HepG2 (cell line): ENCODE measurements around the gene NPBWR2. TPM values are rescaled to one million over a fixed set of nuclear protein-coding genes. Genes with fewer than 3 reads are reported as not detected.

Source experiments
- ATAC-seq: fragments of 200-7000 bp; cut with Tn5 transposase; 3 replicates; pipeline ENCODE4 v1.9.1; 2020; ENCODE audit warnings: mild to moderate bottlenecking, moderate library complexity
- BruUV-seq: library from RNA; stranded (reverse); fragments of 400-500 nt; replicated peaks from 2 replicates; lab custom pipeline; 2021; lab: Mats Ljungman, UMichigan
- CTCF ChIA-PET: fragments of 300-600 bp; formaldehyde crosslinking; extraction: SDS; loops from one replicate; lab custom pipeline; 2021; ENCODE audit warnings: low total read pairs, inconsistent platforms, low intra/inter-chr PET ratio; lab: Yijun Ruan, JAX
- POLR2A ChIA-PET: fragments of 350-600 bp; sonication (Branson Sonifier 250); formaldehyde crosslinking; loops from one replicate; lab custom pipeline; 2020; ENCODE audit warnings: antibody characterized with exemption, inconsistent platforms; lab: Yijun Ruan, JAX
- DNase-seq: peaks from one replicate; pipeline ENCODE4 v3.0.0-alpha.2; 2015; ENCODE audit warnings: low spot score
- FAIRE-seq: peaks from 3 replicates; lab custom pipeline; 2011; peaks lifted over from hg19 to GRCh38; lab: Jason Lieb, UNC
- H2AFZ ChIP-seq: one replicate; pipeline ENCODE4 v1.6.1; 2011; ENCODE audit warnings: low read length, inconsistent platforms
- H3K27ac ChIP-seq: fragments of 300-600 bp; 3 replicates; pipeline ENCODE4 v1.8.0; 2011; ENCODE audit warnings: mixed run types, mild to moderate bottlenecking, mixed read lengths, low read length, inconsistent platforms; ENCODE audit not compliant: insufficient read depth; ENCODE audit errors: extremely low read length
- H3K27me3 ChIP-seq, 2 experiments: fragments of 200-600 bp in 1 of 2; 2 replicates in 1 of 2; 3 replicates in 1 of 2; pipeline versions ENCODE4 v1.6.0 to v1.8.0; 2011; ENCODE audit warnings: low read length in 2 of 2, mild to moderate bottlenecking in 2 of 2, moderate library complexity in 2 of 2, inconsistent platforms in 1 of 2; ENCODE audit not compliant: insufficient read depth in 2 of 2, control insufficient read depth in 1 of 2
- H3K36me3 ChIP-seq, 2 experiments: fragments of 200-600 bp in 1 of 2; replicated peaks in 1 of 2; 2 replicates in 1 of 2; 3 replicates in 1 of 2; pipeline versions ENCODE4 v1.5.1 to v1.8.0; 2011; ENCODE audit warnings: low read length in 2 of 2, inconsistent platforms in 1 of 2; ENCODE audit not compliant: insufficient read depth in 2 of 2, control insufficient read depth in 1 of 2
- H3K4me1 ChIP-seq: 2 replicates; pipeline ENCODE4 v1.5.1; 2012; ENCODE audit warnings: low read length, inconsistent platforms; ENCODE audit not compliant: insufficient read depth
- H3K4me2 ChIP-seq: 2 replicates; pipeline ENCODE4 v1.6.0; 2011; ENCODE audit warnings: low read depth, low read length, inconsistent platforms
- H3K4me3 ChIP-seq, 3 experiments: fragments of 200-600 bp in 1 of 3; sonication (generic), shearing (Covaris generic) in 1 of 3; replicated peaks in 1 of 3; 2 replicates each; pipeline ENCODE4 v1.5.1; 2011 to 2016; ENCODE audit warnings: low read length in 3 of 3, inconsistent platforms in 2 of 3, low read depth in 2 of 3, mild to moderate bottlenecking in 2 of 3, control low read depth in 1 of 3, mixed read lengths in 1 of 3; ENCODE audit not compliant: insufficient read depth in 1 of 3
- H3K79me2 ChIP-seq: one replicate; pipeline ENCODE4 v1.6.1; 2011; ENCODE audit warnings: low read length, inconsistent platforms; ENCODE audit not compliant: insufficient read depth
- H3K9ac ChIP-seq: 2 replicates; pipeline ENCODE4 v1.6.0; 2011; ENCODE audit warnings: mild to moderate bottlenecking, low read depth, low read length, inconsistent platforms; ENCODE audit not compliant: insufficient read depth
- H3K9me3 ChIP-seq: 2 replicates; pipeline ENCODE4 v1.5.1; 2012; ENCODE audit warnings: mild to moderate bottlenecking, low read length
- H4K20me1 ChIP-seq: 2 replicates; pipeline ENCODE4 v1.6.0; 2011; ENCODE audit warnings: inconsistent platforms, mild to moderate bottlenecking, low read length, moderate library complexity; ENCODE audit not compliant: insufficient read depth
- ATF7 ChIP-seq, 2 experiments: fragments of 450-650 bp in 1 of 2; sonication (generic) in 1 of 2; formaldehyde crosslinking in 1 of 2; IDR thresholded peaks; 2 replicates each; pipeline versions ENCODE4 v1.4.0 to v1.6.1; 2016 to 2020; ENCODE audit warnings: antibody characterized with exemption in 1 of 2, mild to moderate bottlenecking in 1 of 2, missing genetic modification reagents in 1 of 2
- GTF3A ChIP-seq: sonication (generic); formaldehyde crosslinking; conservative IDR thresholded peaks from 2 replicates; pipeline ENCODE4 v1.4.0; 2020; ENCODE audit warnings: mild to moderate bottlenecking, missing genetic modification reagents
- KLF11 ChIP-seq: IDR thresholded peaks from 2 replicates; pipeline ENCODE4 v1.6.1; 2016; ENCODE audit warnings: missing compliant biosample characterization
- NR3C1 ChIP-seq: sonication (generic); formaldehyde crosslinking; IDR thresholded peaks from 2 replicates; pipeline ENCODE4 v1.4.0; 2020; ENCODE audit warnings: missing genetic modification reagents
- PHF5A ChIP-seq: IDR thresholded peaks from one replicate; pipeline ENCODE4 v1.6.1; 2018; ENCODE audit warnings: low read depth, missing genetic modification reagents; ENCODE audit not compliant: unreplicated experiment
- PITX1 ChIP-seq: sonication (generic); formaldehyde crosslinking; IDR thresholded peaks from 2 replicates; pipeline ENCODE4 v1.5.1; 2020; ENCODE audit warnings: mild to moderate bottlenecking, missing genetic modification reagents
- SATB2 ChIP-seq: sonication (generic); formaldehyde crosslinking; IDR thresholded peaks from 2 replicates; pipeline ENCODE4 v1.5.0; 2020; ENCODE audit warnings: missing genetic modification reagents
- SETDB1 ChIP-seq: sonication (generic); formaldehyde crosslinking; IDR thresholded peaks from 2 replicates; pipeline ENCODE4 v1.5.1; 2020; ENCODE audit warnings: missing genetic modification reagents, mild to moderate bottlenecking, borderline replicate concordance
- ZGPAT ChIP-seq: IDR thresholded peaks from 2 replicates; pipeline ENCODE4 v1.6.1; 2016; ENCODE audit warnings: mild to moderate bottlenecking
- ZNF446 ChIP-seq: sonication (generic); formaldehyde crosslinking; IDR thresholded peaks from 2 replicates; pipeline ENCODE4 v1.5.0; 2020; ENCODE audit warnings: mild to moderate bottlenecking, missing genetic modification reagents
- ZNF547 ChIP-seq: sonication (generic); formaldehyde crosslinking; IDR thresholded peaks from 2 replicates; pipeline ENCODE4 v1.5.1; 2020; ENCODE audit warnings: mild to moderate bottlenecking, missing genetic modification reagents
- ZNF589 ChIP-seq: sonication (generic); formaldehyde crosslinking; conservative IDR thresholded peaks from 2 replicates; pipeline ENCODE4 v1.8.0; 2022; ENCODE audit warnings: mild to moderate bottlenecking, moderate library complexity, missing genetic modification reagents
- ZNF670 ChIP-seq: sonication (generic); formaldehyde crosslinking; IDR thresholded peaks from 2 replicates; pipeline ENCODE4 v1.8.0; 2022; ENCODE audit warnings: mild to moderate bottlenecking, missing genetic modification reagents, borderline replicate concordance
- WGBS: methylation state at CpG from one replicate; pipeline ENCODE4 v1.1.6; 2017; ENCODE audit warnings: low lambda C conversion rate; 5-methylcytosine and 5-hydroxymethylcytosine counted together
- in situ Hi-C: cut with HindIII; loops from 2 replicates; pipeline ENCODE4 v1.10.0; 2017; ENCODE audit warnings: low pct_unique_long_range_greater_than_20kb; ENCODE audit not compliant: extremely low pct_ligation_motif_present
- intact Hi-C: fragments of 100-400 bp; cut with micrococcal nuclease; formaldehyde crosslinking; loops from one replicate; pipeline ENCODE4 v1.10.0; 2022; ENCODE audit not compliant: unreplicated experiment
- polyA plus RNA-seq, 8 experiments: library from polyadenylated mRNA; depleted of rRNA in 3 of 8; stranded (reverse) in 7 of 8; unstranded in 1 of 8; fragments of >200 nt; fragmentation: Illumina TruSeq in 4 of 8; extraction: Trizol in 4 of 8; gene quantifications; 2 replicates each; pipeline versions ENCODE4 v1.2.1 to v1.2.3, GENCODE V29; 2011 to 2016; ENCODE audit warnings: low read depth in 4 of 8, missing spikeins in 1 of 8, mixed read lengths in 1 of 8; ENCODE audit not compliant: insufficient read depth in 1 of 8
- total RNA-seq, 5 experiments: library from RNA; depleted of rRNA; stranded (reverse); fragments of >200 nt; fragmentation: Illumina TruSeq; extraction: Trizol; gene quantifications; 2 replicates each; pipeline ENCODE4 v1.2.3, GENCODE V29; 2016; ENCODE audit warnings: low read depth in 1 of 5
- TF ChIP-seq, protein P1 (sequence below): sonication (generic); formaldehyde crosslinking; IDR thresholded peaks from 2 replicates; pipeline ENCODE4 v1.4.0; 2020; ENCODE audit warnings: missing genetic modification reagents
- TF ChIP-seq, protein P2 (sequence below): sonication (generic); formaldehyde crosslinking; IDR thresholded peaks from 2 replicates; pipeline ENCODE4 v1.5.1; 2020; ENCODE audit warnings: mild to moderate bottlenecking, missing genetic modification reagents, moderate library complexity
- TF ChIP-seq, protein P3 (sequence below): conservative IDR thresholded peaks from 2 replicates; pipeline ENCODE4 v1.6.1; 2018; ENCODE audit warnings: missing genetic modification reagents

The NPBWR2 gene
- total and polyA plus RNA-seq, 2 of the 13 experiments (the other 11 are each of a cell fraction or from before 2014, with no cell fraction given), result not detected

DNA sequence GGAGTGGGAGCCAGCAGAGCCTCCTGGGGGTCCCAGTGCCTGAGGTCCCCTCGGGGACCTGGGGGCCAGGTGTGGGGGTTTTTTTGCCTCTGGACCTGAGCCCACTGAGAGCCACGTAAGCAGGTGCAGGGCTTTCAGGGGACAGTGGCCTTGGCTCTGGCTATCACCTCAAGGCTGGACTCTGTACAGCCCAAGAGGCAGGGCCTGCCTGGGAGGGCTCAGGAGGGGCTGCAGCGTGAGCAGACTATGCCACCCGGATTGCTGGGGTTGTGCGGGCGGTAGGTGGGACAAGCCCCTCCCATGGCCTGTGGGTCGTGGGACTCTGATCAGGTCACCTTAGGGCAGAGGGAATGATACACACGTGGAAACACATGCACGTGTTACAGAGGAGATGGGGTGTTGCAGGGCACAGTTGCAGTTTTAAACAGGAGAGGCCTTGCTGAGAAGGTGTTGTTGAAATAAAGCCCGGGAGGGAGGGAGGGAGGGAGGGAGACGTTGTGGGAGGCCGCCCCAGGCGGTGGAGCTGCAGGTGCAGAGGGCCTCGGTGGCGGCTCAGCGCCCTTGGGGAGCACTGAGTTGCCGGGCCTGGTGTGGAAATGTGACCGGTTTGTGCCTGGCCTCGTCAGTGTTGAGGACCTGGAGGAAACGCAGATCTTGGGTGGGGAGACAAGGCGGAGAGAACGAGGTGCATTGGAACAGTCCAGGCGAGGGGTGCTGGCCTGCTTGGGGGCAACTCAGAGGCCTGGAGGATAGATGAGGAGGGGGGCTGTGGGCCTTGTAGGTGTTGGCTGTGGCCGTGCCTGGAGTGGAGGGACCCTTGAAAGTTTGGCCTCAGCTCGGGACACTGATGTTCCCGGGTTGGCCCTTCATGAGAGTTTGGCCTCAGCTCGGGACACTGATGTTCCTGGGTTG is 42.0 kb downstream of the NPBWR2 start:
- H3K27ac ChIP-seq, result peak overlapping the region; percentile 78
- H2AFZ ChIP-seq, result no peak overlapping the region
- peak overlapping the region; percentile 45 for H3K9ac ChIP-seq
- H3K4me1 ChIP-seq, result peaks cover 56% of the 10 kb centered on the region
- H3K36me3 ChIP-seq, result no peaks in the 10 kb centered on the region
- H3K9me3 ChIP-seq, result no peaks in the 10 kb centered on the region
- WGBS, result 5% methylated on average over 25 of the region's 27 CpGs
- ChIA-PET POLR2A (interaction anchor here (1.2 to 3.7 kb wide), 11 partner anchors 10 to 407 kb away, joined by 4 to 34 read pairs (median 5); partner anchors contain the start of genes C20orf204, OPRL1, PRPF6 and RGS19), CTCF (no interaction called here)
- intact Hi-C loops, result loop anchor here (2.0 kb wide), 1 partner anchor 15 kb away; the partner anchor contains the start of gene OPRL1
- peaks cover 3 to 11% of the 10 kb centered on the region in 2 experiments; a peak in 2 of 5 replicates for H3K27me3 ChIP-seq
- H3K79me2 ChIP-seq, result no peaks in the 10 kb centered on the region
- H4K20me1 ChIP-seq, result peaks cover 4% of the 10 kb centered on the region; the same call in 1 of the 2 replicates
- H3K4me3 ChIP-seq, result peak overlapping the region; percentile 8 to 98 (median 82); a peak in 5 of 6 replicates
- FAIRE-seq (peak; percentile 73), ATAC-seq (peak; percentile 20), DNase-seq (no peak)
- in situ Hi-C loops, result no loop called here
- peak overlapping the region; percentile 95 for H3K4me2 ChIP-seq
- BruUV-seq, result no TSS peak
- TF ChIP-seq PITX1, result peak; percentile 37; the same call in 1 of the 2 replicates
- TF ChIP-seq GTF3A (CRISPR knock-in tag), result no peak
- no peak for TF ChIP-seq ATF7 (IDR thresholded peaks at IDR 0.05)
- TF ChIP-seq ATF7 (CRISPR knock-in tag; IDR thresholded peaks at IDR 0.05), result 0 out of 2 replicates have a peak, but pooled peaks have one; percentile 19
- no peak for TF ChIP-seq SETDB1 (CRISPR knock-in tag)
- peak; percentile 60; the same call in 1 of the 2 replicates for TF ChIP-seq ZNF446 (CRISPR knock-in tag)
- no peak for TF ChIP-seq SATB2
- TF ChIP-seq ZNF670, result no peak
- 0 out of 2 replicates have a peak, but pooled peaks have one; percentile 56 for TF ChIP-seq ZNF589 (CRISPR knock-in tag)
- peak; percentile 43; the same call in 1 of the 2 replicates for TF ChIP-seq ZGPAT (CRISPR knock-in tag)
- TF ChIP-seq, protein P1, sequence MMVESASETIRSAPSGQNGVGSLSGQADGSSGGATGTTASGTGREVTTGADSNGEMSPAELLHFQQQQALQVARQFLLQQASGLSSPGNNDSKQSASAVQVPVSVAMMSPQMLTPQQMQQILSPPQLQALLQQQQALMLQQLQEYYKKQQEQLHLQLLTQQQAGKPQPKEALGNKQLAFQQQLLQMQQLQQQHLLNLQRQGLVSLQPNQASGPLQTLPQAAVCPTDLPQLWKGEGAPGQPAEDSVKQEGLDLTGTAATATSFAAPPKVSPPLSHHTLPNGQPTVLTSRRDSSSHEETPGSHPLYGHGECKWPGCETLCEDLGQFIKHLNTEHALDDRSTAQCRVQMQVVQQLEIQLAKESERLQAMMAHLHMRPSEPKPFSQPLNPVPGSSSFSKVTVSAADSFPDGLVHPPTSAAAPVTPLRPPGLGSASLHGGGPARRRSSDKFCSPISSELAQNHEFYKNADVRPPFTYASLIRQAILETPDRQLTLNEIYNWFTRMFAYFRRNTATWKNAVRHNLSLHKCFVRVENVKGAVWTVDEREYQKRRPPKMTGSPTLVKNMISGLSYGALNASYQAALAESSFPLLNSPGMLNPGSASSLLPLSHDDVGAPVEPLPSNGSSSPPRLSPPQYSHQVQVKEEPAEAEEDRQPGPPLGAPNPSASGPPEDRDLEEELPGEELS, result 0 out of 2 replicates have a peak, but pooled peaks have one; percentile 13
- peak; percentile 91 for TF ChIP-seq ZNF547 (CRISPR knock-in tag)
- TF ChIP-seq, protein P2, sequence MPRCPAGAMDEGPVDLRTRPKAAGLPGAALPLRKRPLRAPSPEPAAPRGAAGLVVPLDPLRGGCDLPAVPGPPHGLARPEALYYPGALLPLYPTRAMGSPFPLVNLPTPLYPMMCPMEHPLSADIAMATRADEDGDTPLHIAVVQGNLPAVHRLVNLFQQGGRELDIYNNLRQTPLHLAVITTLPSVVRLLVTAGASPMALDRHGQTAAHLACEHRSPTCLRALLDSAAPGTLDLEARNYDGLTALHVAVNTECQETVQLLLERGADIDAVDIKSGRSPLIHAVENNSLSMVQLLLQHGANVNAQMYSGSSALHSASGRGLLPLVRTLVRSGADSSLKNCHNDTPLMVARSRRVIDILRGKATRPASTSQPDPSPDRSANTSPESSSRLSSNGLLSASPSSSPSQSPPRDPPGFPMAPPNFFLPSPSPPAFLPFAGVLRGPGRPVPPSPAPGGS (CRISPR knock-in tag), result peak; percentile 82; the same call in 1 of the 2 replicates
- TF ChIP-seq, protein P3, sequence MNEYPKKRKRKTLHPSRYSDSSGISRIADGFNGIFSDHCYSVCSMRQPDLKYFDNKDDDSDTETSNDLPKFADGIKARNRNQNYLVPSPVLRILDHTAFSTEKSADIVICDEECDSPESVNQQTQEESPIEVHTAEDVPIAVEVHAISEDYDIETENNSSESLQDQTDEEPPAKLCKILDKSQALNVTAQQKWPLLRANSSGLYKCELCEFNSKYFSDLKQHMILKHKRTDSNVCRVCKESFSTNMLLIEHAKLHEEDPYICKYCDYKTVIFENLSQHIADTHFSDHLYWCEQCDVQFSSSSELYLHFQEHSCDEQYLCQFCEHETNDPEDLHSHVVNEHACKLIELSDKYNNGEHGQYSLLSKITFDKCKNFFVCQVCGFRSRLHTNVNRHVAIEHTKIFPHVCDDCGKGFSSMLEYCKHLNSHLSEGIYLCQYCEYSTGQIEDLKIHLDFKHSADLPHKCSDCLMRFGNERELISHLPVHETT, result no peak
- no peak for TF ChIP-seq NR3C1
- no peak for TF ChIP-seq PHF5A (CRISPR knock-in tag)
- TF ChIP-seq KLF11 (CRISPR knock-in tag), result peak; percentile 86; the same call in 1 of the 2 replicates
